WERI-Rb-1 (cell line): Measurements from ENCODE around the gene MORN3.

Source experiments
- DNase-seq: peaks from one replicate; pipeline ENCODE4 v3.0.0-alpha.2; 2020
- H3K27ac ChIP-seq: fragments of 250-450 bp; sonication (Bioruptor Pico); 2 replicates; pipeline ENCODE4 v1.5.1; 2020; ENCODE audit warnings: mild to moderate bottlenecking, moderate library complexity
- H3K27me3 ChIP-seq: fragments of 250-450 bp; sonication (Bioruptor Pico); 2 replicates; pipeline ENCODE4 v1.5.1; 2021; ENCODE audit warnings: mild to moderate bottlenecking, low read depth, moderate library complexity; ENCODE audit not compliant: insufficient read depth, severe bottlenecking
- H3K36me3 ChIP-seq: fragments of 250-450 bp; sonication (Bioruptor Pico); 2 replicates; pipeline ENCODE4 v1.5.1; 2020; ENCODE audit warnings: mild to moderate bottlenecking, moderate library complexity
- H3K4me3 ChIP-seq: 2 replicates; pipeline ENCODE4 v1.5.1; 2011; ENCODE audit warnings: low read depth, mild to moderate bottlenecking, control low read depth, low read length
- H3K9me3 ChIP-seq: fragments of 250-450 bp; sonication (Bioruptor Pico); 2 replicates; pipeline ENCODE4 v1.5.1; 2021; ENCODE audit warnings: mild to moderate bottlenecking, moderate library complexity; ENCODE audit not compliant: severe bottlenecking
- TF ChIP-seq, protein P1 (sequence below): IDR thresholded peaks from 2 replicates; pipeline ENCODE4 v1.5.1; 2011; ENCODE audit warnings: low read depth, mild to moderate bottlenecking, control low read depth, inconsistent platforms, low read length

Gene MORN3

DNA sequence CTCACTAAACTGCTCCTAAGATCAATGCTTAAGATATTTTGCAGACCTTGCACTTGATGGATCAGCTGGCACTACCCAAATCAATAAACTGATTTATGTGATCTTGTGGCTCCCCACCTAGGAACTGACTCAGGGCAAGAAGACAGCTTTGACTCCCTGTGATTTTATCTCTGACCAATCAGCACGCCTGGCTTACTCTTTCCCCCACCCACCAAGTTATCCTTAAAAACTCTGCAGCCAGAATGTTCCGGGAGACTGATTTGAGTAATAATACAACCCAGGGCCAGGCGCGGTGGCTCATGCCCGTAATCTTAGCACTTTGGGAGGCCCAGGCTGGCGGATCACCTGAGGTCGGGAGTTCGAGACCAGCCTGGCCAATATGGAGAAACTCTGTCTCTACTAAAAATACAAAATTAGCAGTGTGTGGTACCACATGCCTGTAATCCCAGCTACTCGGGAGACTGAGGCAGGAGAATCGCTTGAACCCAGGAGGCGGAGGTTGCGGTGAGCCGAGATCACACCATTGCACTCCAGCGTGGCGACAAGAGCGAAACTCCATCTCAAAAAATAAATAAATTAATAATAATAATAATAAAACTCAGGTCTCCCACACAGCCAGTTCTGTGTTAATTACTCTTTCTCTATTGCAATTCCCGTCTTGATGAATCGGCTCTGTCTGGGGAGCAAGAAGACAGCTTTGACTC lies 12.0 kb downstream of the MORN3 start:
- Histone ChIP-seq H3K9me3 (no peaks in the 10 kb centered on the region), H3K4me3 (no peak overlapping the region), H3K27ac (peak overlapping the region; percentile 67), H3K36me3 (no peaks in the 10 kb centered on the region), H3K27me3 (no peaks in the 10 kb centered on the region)
- TF ChIP-seq, protein P1, sequence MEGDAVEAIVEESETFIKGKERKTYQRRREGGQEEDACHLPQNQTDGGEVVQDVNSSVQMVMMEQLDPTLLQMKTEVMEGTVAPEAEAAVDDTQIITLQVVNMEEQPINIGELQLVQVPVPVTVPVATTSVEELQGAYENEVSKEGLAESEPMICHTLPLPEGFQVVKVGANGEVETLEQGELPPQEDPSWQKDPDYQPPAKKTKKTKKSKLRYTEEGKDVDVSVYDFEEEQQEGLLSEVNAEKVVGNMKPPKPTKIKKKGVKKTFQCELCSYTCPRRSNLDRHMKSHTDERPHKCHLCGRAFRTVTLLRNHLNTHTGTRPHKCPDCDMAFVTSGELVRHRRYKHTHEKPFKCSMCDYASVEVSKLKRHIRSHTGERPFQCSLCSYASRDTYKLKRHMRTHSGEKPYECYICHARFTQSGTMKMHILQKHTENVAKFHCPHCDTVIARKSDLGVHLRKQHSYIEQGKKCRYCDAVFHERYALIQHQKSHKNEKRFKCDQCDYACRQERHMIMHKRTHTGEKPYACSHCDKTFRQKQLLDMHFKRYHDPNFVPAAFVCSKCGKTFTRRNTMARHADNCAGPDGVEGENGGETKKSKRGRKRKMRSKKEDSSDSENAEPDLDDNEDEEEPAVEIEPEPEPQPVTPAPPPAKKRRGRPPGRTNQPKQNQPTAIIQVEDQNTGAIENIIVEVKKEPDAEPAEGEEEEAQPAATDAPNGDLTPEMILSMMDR = no peak
- DNase-seq = peak; percentile 72

DNA sequence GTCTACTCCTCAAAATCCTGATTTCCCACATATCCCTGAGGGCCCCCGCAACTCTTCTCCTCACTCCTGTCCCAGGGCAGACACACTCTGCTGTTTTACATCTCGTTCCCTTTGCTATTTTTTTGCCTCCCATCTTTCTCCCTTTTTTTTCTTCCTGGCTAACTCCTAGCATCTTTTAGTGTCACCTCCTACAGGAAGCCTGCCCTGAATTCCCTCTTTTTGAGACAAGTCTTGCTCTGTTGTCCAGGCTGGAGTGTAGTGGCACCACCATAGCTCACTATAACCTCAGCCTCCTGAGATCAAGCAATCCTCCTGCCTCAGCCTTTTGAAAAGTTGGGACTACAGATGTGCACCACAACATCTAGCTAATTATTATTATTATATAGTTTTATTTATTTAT lies 13.3 kb downstream of the MORN3 start:
- H3K27ac ChIP-seq = peak overlapping the region; percentile 67
- H3K4me3 ChIP-seq = no peak overlapping the region
- DNase-seq = no peak
- TF ChIP-seq, protein P1 = no peak
- H3K27me3 ChIP-seq = no peaks in the 10 kb centered on the region
- H3K9me3 ChIP-seq = no peaks in the 10 kb centered on the region
- no peaks in the 10 kb centered on the region for H3K36me3 ChIP-seq

DNA sequence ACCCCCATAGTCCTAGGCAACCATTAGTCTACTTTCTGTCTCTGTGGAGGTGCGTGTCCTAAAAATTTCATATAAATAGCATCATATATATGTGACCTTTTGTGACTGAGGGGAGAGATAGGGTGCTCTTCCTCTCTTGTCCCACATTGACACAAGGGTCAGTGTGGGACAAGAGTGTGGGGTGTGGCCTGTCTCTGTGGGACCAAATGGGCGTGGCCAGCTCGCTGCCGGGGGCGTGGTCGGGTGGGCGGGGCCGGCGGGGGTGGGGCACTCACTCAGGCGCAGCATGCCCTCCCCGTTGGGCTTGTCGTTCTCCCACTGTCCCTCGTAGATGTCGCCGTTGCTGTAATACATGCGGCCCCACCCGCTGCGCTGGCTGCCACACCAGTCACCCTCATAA lies 15.5 kb downstream of the MORN3 start:
- Histone ChIP-seq H3K36me3 (no peaks in the 10 kb centered on the region), H3K27ac (no peak overlapping the region), H3K27me3 (no peaks in the 10 kb centered on the region), H3K9me3 (no peaks in the 10 kb centered on the region), H3K4me3 (no peak overlapping the region)
- TF ChIP-seq, protein P1 = no peak
- DNase-seq = no peak

DNA sequence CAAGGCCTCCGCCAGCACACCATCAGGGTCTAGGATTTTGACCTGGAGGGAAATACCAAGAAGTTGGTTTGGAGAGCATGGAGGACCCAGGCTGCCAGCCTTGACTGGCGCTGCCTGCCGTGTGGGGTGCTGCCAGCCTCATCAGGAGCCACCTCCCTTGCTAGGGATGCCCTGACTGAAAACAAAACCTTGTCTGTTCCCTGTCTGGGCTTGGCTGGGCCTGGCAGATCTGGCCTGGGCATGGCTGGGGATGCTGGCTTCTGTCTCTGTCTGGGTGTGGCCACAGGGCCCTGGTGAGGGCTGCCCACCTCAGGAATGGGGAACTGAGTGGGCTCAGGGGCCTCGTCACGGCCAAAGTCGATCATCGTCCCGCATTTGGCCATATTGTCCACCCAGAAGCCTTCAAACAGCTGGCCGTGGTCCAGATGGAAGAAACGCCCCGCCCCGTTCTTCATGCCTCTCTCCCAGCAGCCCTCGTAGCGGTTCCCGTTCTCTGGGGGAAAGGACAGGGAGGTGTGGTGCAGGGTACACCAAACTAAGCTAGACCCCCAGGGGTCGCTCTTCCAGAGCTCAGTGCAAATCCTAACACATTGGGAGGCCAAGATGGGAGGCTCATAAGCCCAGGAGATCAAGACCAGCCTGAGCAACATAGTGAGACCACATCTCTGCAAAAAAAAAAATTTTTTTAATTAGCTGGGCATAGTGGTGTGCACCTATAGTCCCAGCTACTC lies 16.5 kb downstream of the MORN3 start:
- TF ChIP-seq, protein P1 = no peak
- no peaks in the 10 kb centered on the region for H3K9me3 ChIP-seq
- H3K27ac ChIP-seq = peak overlapping the region; percentile 84
- no peaks in the 10 kb centered on the region for H3K27me3 ChIP-seq
- H3K4me3 ChIP-seq = no peak overlapping the region
- DNase-seq = no peak
- H3K36me3 ChIP-seq = no peaks in the 10 kb centered on the region

DNA sequence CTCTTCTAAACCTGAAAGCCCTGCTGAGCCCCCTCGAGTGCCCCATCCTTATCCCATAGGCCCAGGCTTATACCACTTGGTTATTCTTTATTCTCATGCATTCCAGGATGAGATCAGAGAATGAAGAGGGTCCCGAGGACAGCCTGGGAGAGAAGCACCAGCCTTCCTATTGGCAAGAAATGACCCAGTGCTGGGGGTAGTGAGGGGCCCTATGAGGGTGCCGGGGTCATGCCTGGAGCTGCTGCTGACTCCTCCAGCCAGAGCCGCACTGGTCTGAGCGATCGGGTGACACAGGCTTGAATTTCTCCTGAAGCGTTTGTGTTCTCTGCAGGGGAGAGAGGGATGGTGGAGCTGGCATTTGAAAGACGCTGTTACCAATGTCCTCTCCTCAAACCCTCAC lies 18.1 kb downstream of the MORN3 start:
- DNase-seq = no peak
- Histone ChIP-seq H3K36me3 (no peaks in the 10 kb centered on the region), H3K27ac (peak overlapping the region; percentile 84), H3K4me3 (no peak overlapping the region), H3K27me3 (no peaks in the 10 kb centered on the region), H3K9me3 (no peaks in the 10 kb centered on the region)
- TF ChIP-seq, protein P1 = no peak
